K562 (cell line): ENCODE measurements around the gene DELE1. TPM values are rescaled to one million over a fixed set of nuclear protein-coding genes. Genes with fewer than 3 reads are reported as not detected.

Experiments used
- CCAR2 ChIP-seq: fragments of 200-400 bp; formaldehyde crosslinking; IDR thresholded peaks from 2 replicates; pipeline ENCODE4 v1.6.1; 2017; ENCODE audit warnings: mild to moderate bottlenecking, low read depth, low read length
- CXXC5 ChIP-seq: fragments of 250-450 bp; sonication (Bioruptor Pico); IDR thresholded peaks from 2 replicates; pipeline ENCODE4 v1.8.0; 2022; ENCODE audit warnings: inconsistent platforms, mild to moderate bottlenecking, moderate library complexity
- DPF2 ChIP-seq: fragments of 450-650 bp; IDR thresholded peaks from 2 replicates; pipeline ENCODE4 v1.6.1; 2016
- EHMT2 ChIP-seq: fragments of 450-650 bp; IDR thresholded peaks from 2 replicates; pipeline ENCODE4 v1.6.1; 2018; ENCODE audit warnings: antibody characterized with exemption
- ESRRA ChIP-seq: fragments of 450-650 bp; IDR thresholded peaks from 2 replicates; pipeline ENCODE4 v1.6.1; 2014; ENCODE audit warnings: low read depth, mild to moderate bottlenecking, moderate library complexity, borderline replicate concordance
- ESRRB ChIP-seq: fragments of 250-450 bp; sonication (Bioruptor Pico); IDR thresholded peaks from 2 replicates; pipeline ENCODE4 v1.5.0; 2020; ENCODE audit warnings: mild to moderate bottlenecking, moderate library complexity, borderline replicate concordance
- FOXJ3 ChIP-seq: sonication (generic); formaldehyde crosslinking; IDR thresholded peaks from 2 replicates; pipeline ENCODE4 v1.4.0; 2020; ENCODE audit warnings: mild to moderate bottlenecking, missing genetic modification reagents
- FUS ChIP-seq: fragments of 200-400 bp; formaldehyde crosslinking; optimal IDR thresholded peaks from 2 replicates; pipeline ENCODE3; 2017; ENCODE audit warnings: low read depth, low read length
- HIVEP1 ChIP-seq: fragments of 250-450 bp; sonication (Bioruptor Pico); IDR thresholded peaks from 2 replicates; pipeline ENCODE4 v1.4.0; 2020; ENCODE audit warnings: mild to moderate bottlenecking
- HMG20A ChIP-seq: fragments of 450-650 bp; formaldehyde crosslinking; conservative IDR thresholded peaks from 2 replicates; pipeline ENCODE4 v1.4.0; 2020; ENCODE audit warnings: mild to moderate bottlenecking, mixed read lengths
- HSF4 ChIP-seq: fragments of 250-450 bp; sonication (Bioruptor Pico); IDR thresholded peaks from 2 replicates; pipeline ENCODE4 v2.1.2; 2022; ENCODE audit warnings: mild to moderate bottlenecking, moderate library complexity, borderline replicate concordance
- MAFG ChIP-seq: fragments of 450-650 bp; conservative IDR thresholded peaks from 2 replicates; pipeline ENCODE4 v1.6.1; 2016; ENCODE audit warnings: missing genetic modification characterization, missing compliant biosample characterization
- NUFIP1 ChIP-seq: fragments of 450-650 bp; IDR thresholded peaks from 2 replicates; pipeline ENCODE4 v1.6.1; 2018; ENCODE audit not compliant: partially characterized antibody
- PHF21A ChIP-seq: fragments of 450-650 bp; IDR thresholded peaks from 2 replicates; pipeline ENCODE4 v1.6.1; 2017; ENCODE audit warnings: low read depth, borderline replicate concordance
- RBM22 ChIP-seq: fragments of 200-400 bp; formaldehyde crosslinking; IDR thresholded peaks from 2 replicates; pipeline ENCODE4 v1.6.1; 2018; ENCODE audit warnings: low read length, low read depth; ENCODE audit not compliant: poor library complexity, severe bottlenecking
- TAF9B ChIP-seq: fragments of 450-650 bp; IDR thresholded peaks from 2 replicates; pipeline ENCODE4 v1.6.1; 2018; ENCODE audit warnings: mild to moderate bottlenecking; ENCODE audit not compliant: partially characterized antibody
- TARDBP ChIP-seq: fragments of 450-650 bp; IDR thresholded peaks from 2 replicates; pipeline ENCODE4 v1.6.1; 2016
- ZC3H4 ChIP-seq: sonication (generic); formaldehyde crosslinking; IDR thresholded peaks from 2 replicates; pipeline ENCODE4 v1.9.0; 2021; ENCODE audit warnings: missing genetic modification reagents, borderline replicate concordance
- ZNF695 ChIP-seq: fragments of 450-650 bp; formaldehyde crosslinking; IDR thresholded peaks from 2 replicates; pipeline ENCODE4 v1.4.0; 2020; ENCODE audit warnings: mild to moderate bottlenecking, moderate library complexity
- polyA plus RNA-seq, 8 experiments: library from polyadenylated mRNA; depleted of rRNA in 4 of 8; stranded (reverse) in 5 of 8; unstranded in 3 of 8; fragments of >200 nt; fragmentation: Nextera tagmentation in 2 of 8; fragmentation: Illumina TruSeq in 1 of 8; extraction: Ambion mirVana in 2 of 8; extraction: Trizol in 1 of 8; gene quantifications; 2 replicates each; pipeline versions ENCODE4 v1.2.1 to v1.2.3, GENCODE V29; 2011 to 2014; ENCODE audit warnings: inconsistent platforms in 1 of 8, missing spikeins in 1 of 8
- total RNA-seq, 7 experiments: library from RNA; depleted of rRNA in 6 of 7; stranded (reverse); fragments of >200 nt in 6 of 7; fragmentation: Illumina TruSeq in 2 of 7; extraction: Trizol in 2 of 7; gene quantifications; 2 replicates each; pipeline versions ENCODE4 v1.2.1 to v1.2.3, GENCODE V29; 2011 to 2021; ENCODE audit warnings: low replicate concordance in 1 of 7
- TF ChIP-seq, protein P1 (sequence below), 2 experiments: IDR thresholded peaks in 1 of 2; conservative IDR thresholded peaks in 1 of 2; 2 replicates each; pipeline ENCODE4 v1.6.1; 2016; ENCODE audit warnings: low read depth in 2 of 2, mild to moderate bottlenecking in 1 of 2, missing compliant biosample characterization in 1 of 2, missing genetic modification characterization in 1 of 2, moderate library complexity in 1 of 2
- TF ChIP-seq, protein P2 (sequence below): fragments of 250-450 bp; sonication (Bioruptor Pico); IDR thresholded peaks from 2 replicates; pipeline ENCODE4 v1.8.0; 2021; ENCODE audit warnings: moderate library complexity, mild to moderate bottlenecking, inconsistent platforms
- TF ChIP-seq, protein P3 (sequence below): sonication (generic); IDR thresholded peaks from 2 replicates; pipeline ENCODE4 v1.6.1; 2016

DELE1 gene
- total and polyA plus RNA-seq, 9 of the 15 experiments (the other 6 are each of a cell fraction or from before 2014, with no cell fraction given), result 16.6 to 74.4 (median 49.8) TPM

DNA sequence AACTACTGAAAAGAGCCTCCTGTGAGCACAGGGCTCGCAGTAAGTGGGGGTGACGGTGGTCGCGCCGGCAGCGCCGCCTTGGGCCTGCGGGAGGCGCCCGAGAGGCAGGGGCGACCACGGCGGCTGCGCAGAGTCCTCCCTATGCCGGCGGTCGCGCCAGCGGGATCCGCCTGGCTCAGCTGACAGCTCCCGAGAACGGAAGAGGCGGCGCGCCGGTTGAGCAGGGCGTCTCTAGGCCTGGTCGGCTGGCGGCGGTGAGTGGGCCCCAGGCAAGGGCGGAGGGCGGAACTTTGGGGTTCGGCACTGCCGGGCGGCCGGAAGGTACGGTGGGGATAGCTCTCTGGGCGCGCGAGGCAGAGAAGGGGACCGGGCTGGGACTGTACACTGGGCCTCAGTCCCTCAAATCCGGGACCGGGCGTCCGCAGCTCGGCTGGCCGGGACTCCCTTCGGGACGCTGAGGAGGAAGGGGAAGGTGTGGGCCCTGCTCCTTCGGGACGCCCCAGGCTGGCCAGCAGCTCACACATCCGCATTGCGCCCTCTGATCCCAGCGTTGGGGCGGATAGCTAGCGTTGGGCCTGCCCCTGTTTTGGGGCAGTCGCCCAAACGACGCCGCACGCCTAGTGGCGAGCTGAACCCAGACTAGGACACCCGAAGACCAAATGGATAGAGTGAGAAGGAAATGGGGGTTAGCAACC lies 45.4 kb downstream of the DELE1 start, which contains the start of gene RNF14 (continued):
- TF ChIP-seq ESRRA (peak; percentile 89), CCAR2 (no peak), CXXC5 (CRISPR knock-in tag) (peak; percentile 84), FUS (peak; percentile 54), ESRRB (CRISPR knock-in tag) (no peak), DPF2 (no peak), TARDBP (no peak; the same call in 1 of the 2 replicates), TAF9B (peak; percentile 85), HSF4 (CRISPR knock-in tag) (no peak), ZNF695 (peak; percentile 43; the same call in 1 of the 2 replicates), PHF21A (no peak), RBM22 (peak; percentile 30), MAFG (tag) (no peak), HMG20A (CRISPR knock-in tag) (no peak), FOXJ3 (CRISPR knock-in tag) (no peak), NUFIP1 (no peak), HIVEP1 (CRISPR knock-in tag) (0 out of 2 replicates have a peak, but pooled peaks have one; percentile 50), ZC3H4 (CRISPR knock-in tag) (no peak), EHMT2 (no peak)
- TF ChIP-seq, protein P1, sequence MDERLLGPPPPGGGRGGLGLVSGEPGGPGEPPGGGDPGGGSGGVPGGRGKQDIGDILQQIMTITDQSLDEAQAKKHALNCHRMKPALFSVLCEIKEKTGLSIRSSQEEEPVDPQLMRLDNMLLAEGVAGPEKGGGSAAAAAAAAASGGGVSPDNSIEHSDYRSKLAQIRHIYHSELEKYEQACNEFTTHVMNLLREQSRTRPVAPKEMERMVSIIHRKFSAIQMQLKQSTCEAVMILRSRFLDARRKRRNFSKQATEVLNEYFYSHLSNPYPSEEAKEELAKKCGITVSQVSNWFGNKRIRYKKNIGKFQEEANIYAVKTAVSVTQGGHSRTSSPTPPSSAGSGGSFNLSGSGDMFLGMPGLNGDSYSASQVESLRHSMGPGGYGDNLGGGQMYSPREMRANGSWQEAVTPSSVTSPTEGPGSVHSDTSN (CRISPR knock-in tag; IDR thresholded peaks at IDR 0.05; ENCODE audit: low read depth), result peak; percentile 32; the same call in 1 of the 2 replicates
- TF ChIP-seq, protein P1 (tag; conservative IDR thresholded peaks at IDR 0.05; ENCODE audit: low read depth), result no peak
- TF ChIP-seq, protein P2, sequence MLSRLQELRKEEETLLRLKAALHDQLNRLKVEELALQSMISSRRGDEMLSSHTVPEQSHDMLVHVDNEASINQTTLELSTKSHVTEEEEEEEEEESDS (CRISPR knock-in tag), result no peak
- TF ChIP-seq, protein P3, sequence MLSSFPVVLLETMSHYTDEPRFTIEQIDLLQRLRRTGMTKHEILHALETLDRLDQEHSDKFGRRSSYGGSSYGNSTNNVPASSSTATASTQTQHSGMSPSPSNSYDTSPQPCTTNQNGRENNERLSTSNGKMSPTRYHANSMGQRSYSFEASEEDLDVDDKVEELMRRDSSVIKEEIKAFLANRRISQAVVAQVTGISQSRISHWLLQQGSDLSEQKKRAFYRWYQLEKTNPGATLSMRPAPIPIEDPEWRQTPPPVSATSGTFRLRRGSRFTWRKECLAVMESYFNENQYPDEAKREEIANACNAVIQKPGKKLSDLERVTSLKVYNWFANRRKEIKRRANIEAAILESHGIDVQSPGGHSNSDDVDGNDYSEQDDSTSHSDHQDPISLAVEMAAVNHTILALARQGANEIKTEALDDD, result no peak
